ENCODE data around the gene RPS15.

Gene RPS15

GRCh38 chr19:1392939-1393530, 45.2 kb upstream of the RPS15 start:
- no peak overlapping the region for H3K4me3 ChIP-seq (replicated peaks; ENCODE audit: low read depth, low read length)
- H3K36me3 ChIP-seq (ENCODE audit: control insufficient read depth, insufficient read depth, low read length): peaks cover 15% of the 10 kb centered on the region
- no peak for DNase-seq (ENCODE audit: extremely low read depth, insufficient read length)
- H3K27me3 ChIP-seq (replicated peaks; ENCODE audit: control insufficient read depth, insufficient read depth, low read length): no peaks in the 10 kb centered on the region
- TF ChIP-seq CTCF (IDR thresholded peaks at IDR 0.05; ENCODE audit: insufficient read depth, low read length, poor library complexity, severe bottlenecking): no peak

- Histone ChIP-seq H3K4me3 (replicated peaks; ENCODE audit: low read depth, low read length) (no peak overlapping the region), H3K36me3 (ENCODE audit: control insufficient read depth, insufficient read depth, low read length) (peaks cover 9% of the 10 kb centered on the region), H3K27me3 (replicated peaks; ENCODE audit: control insufficient read depth, insufficient read depth, low read length) (no peaks in the 10 kb centered on the region)
- no peak for DNase-seq (ENCODE audit: extremely low read depth, insufficient read length)
- no peak for TF ChIP-seq CTCF (IDR thresholded peaks at IDR 0.05; ENCODE audit: insufficient read depth, low read length, poor library complexity, severe bottlenecking)
These were observed 44.4 kb upstream of the RPS15 start for GRCh38 chr19:1393841-1394240.

- no peak for TF ChIP-seq CTCF (IDR thresholded peaks at IDR 0.05; ENCODE audit: insufficient read depth, low read length, poor library complexity, severe bottlenecking)
- Histone ChIP-seq H3K36me3 (ENCODE audit: control insufficient read depth, insufficient read depth, low read length) (peaks cover 7% of the 10 kb centered on the region), H3K4me3 (replicated peaks; ENCODE audit: low read depth, low read length) (no peak overlapping the region), H3K27me3 (replicated peaks; ENCODE audit: control insufficient read depth, insufficient read depth, low read length) (no peaks in the 10 kb centered on the region)
- DNase-seq (ENCODE audit: extremely low read depth, insufficient read length): no peak
These were observed 43.7 kb upstream of the RPS15 start for GRCh38 chr19:1394252-1395193.

- Histone ChIP-seq H3K27me3 (replicated peaks; ENCODE audit: control insufficient read depth, insufficient read depth, low read length) (no peaks in the 10 kb centered on the region), H3K4me3 (replicated peaks; ENCODE audit: low read depth, low read length) (no peak overlapping the region), H3K36me3 (ENCODE audit: control insufficient read depth, insufficient read depth, low read length) (peaks cover 7% of the 10 kb centered on the region)
- DNase-seq (ENCODE audit: extremely low read depth, insufficient read length): no peak
- TF ChIP-seq CTCF (IDR thresholded peaks at IDR 0.05; ENCODE audit: insufficient read depth, low read length, poor library complexity, severe bottlenecking): no peak
These were observed 42.8 kb upstream of the RPS15 start for GRCh38 chr19:1395194-1396018.

- no peak for DNase-seq (ENCODE audit: extremely low read depth, insufficient read length)
- H3K27me3 ChIP-seq (replicated peaks; ENCODE audit: control insufficient read depth, insufficient read depth, low read length): no peaks in the 10 kb centered on the region
- no peak overlapping the region for H3K4me3 ChIP-seq (replicated peaks; ENCODE audit: low read depth, low read length)
- peaks cover 5% of the 10 kb centered on the region for H3K36me3 ChIP-seq (ENCODE audit: control insufficient read depth, insufficient read depth, low read length)
- TF ChIP-seq CTCF (IDR thresholded peaks at IDR 0.05; ENCODE audit: insufficient read depth, low read length, poor library complexity, severe bottlenecking): no peak
These were observed 42.0 kb upstream of the RPS15 start for GRCh38 chr19:1396019-1396767.

All from GM06990 (cell line).